ENCODE data around the gene MIPOL1. TPM values are rescaled to one million over a fixed set of nuclear protein-coding genes. Genes with fewer than 3 reads are reported as not detected.

MIPOL1 gene
- total and polyA plus RNA-seq, 2 of the 4 experiments (the other 2 are of a cell fraction), result 2.7 to 5.9 TPM

DNA sequence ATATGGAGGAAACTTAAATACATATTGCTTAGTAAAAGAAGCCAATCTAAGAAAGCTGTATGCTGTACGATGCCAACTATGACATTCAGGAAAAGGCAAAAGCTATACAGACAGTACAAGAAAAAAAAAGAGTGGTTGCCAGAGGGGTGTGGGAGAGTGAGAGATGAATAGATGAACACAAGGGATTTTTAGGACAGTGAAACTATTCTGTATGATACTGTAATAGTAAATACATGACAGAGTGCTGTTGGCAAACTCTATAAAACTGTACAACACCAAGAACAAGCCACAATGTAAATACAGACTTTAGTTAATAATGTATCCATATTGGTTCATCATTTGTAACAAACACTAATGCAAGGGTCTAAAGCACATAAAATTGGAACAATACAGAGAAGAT lies 10.9 kb upstream of the MIPOL1 start:
- Histone ChIP-seq H2BK15ac (ENCODE audit: low read depth, low read length) (no peak overlapping the region), H4K20me1 (ENCODE audit: insufficient read depth, low read length) (no peaks in the 10 kb centered on the region), H3K27me3 (ENCODE audit: control insufficient read depth, insufficient read depth, low read length) (no peaks in the 10 kb centered on the region), H2AK5ac (ENCODE audit: low read depth, low read length) (no peak overlapping the region), H2AK9ac (replicated peaks; ENCODE audit: low read depth, low read length, poor library complexity) (no peak overlapping the region), H4K5ac (ENCODE audit: low read depth, low read length) (no peak overlapping the region), H3K18ac (ENCODE audit: low read depth, low read length) (no peak overlapping the region), H3K9ac (ENCODE audit: low read depth, low read length) (no peak overlapping the region), H4K8ac (ENCODE audit: low read depth in 2 of 2, low read length in 2 of 2) (no peak overlapping the region), H3K79me1 (ENCODE audit: low read depth in 1 of 2, low read length in 2 of 2) (no peaks in the 10 kb centered on the region), H3K36me3 (ENCODE audit: control insufficient read depth, insufficient read depth, low read length) (no peaks in the 10 kb centered on the region), H4K91ac (ENCODE audit: insufficient read depth, low read depth, low read length) (no peak overlapping the region), H2BK5ac (ENCODE audit: low read depth, low read length, poor library complexity, severe bottlenecking) (no peak overlapping the region), H3K23ac (ENCODE audit: low read depth, low read length) (no peak overlapping the region), H3K4ac (ENCODE audit: low read depth, low read length) (no peak overlapping the region), H3K4me1 (ENCODE audit: control insufficient read depth, insufficient read depth, low read length) (no peaks in the 10 kb centered on the region), H3K4me2 (ENCODE audit: low read depth, low read length) (no peak overlapping the region), H3K27ac (ENCODE audit: insufficient read depth, low read length) (no peak overlapping the region), H3K14ac (replicated peaks; ENCODE audit: low read depth, low read length) (no peak overlapping the region), H3K9me1 (ENCODE audit: insufficient read depth, low read length) (no peaks in the 10 kb centered on the region), H2BK20ac (ENCODE audit: low read depth, low read length) (no peak overlapping the region), H3K4me3 (ENCODE audit: insufficient read depth, low read depth, low read length) (no peak overlapping the region), H2BK120ac (ENCODE audit: low read depth, low read length) (no peak overlapping the region), H2AFZ (replicated peaks; ENCODE audit: low read length, poor library complexity) (no peak overlapping the region), H3K9me3 (ENCODE audit: control insufficient read depth, insufficient read depth, low read length) (no peaks in the 10 kb centered on the region), H3K56ac (ENCODE audit: extremely low read depth, insufficient read depth, low read length) (no peak overlapping the region)
- dilution Hi-C loops (cut with HindIII; ENCODE audit: low sequenced_read_pairs, unreplicated experiment), result no loop called here
- BruUV-seq (replicated peaks), result no TSS peak
- TF ChIP-seq MAZ (IDR thresholded peaks at IDR 0.05; ENCODE audit: borderline replicate concordance, low read depth, low read length), result no peak
- TF ChIP-seq, protein P1, sequence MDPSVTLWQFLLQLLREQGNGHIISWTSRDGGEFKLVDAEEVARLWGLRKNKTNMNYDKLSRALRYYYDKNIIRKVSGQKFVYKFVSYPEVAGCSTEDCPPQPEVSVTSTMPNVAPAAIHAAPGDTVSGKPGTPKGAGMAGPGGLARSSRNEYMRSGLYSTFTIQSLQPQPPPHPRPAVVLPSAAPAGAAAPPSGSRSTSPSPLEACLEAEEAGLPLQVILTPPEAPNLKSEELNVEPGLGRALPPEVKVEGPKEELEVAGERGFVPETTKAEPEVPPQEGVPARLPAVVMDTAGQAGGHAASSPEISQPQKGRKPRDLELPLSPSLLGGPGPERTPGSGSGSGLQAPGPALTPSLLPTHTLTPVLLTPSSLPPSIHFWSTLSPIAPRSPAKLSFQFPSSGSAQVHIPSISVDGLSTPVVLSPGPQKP (IDR thresholded peaks at IDR 0.05; ENCODE audit: borderline replicate concordance, low read depth, low read length), result no peak
- TF ChIP-seq MXI1 (IDR thresholded peaks at IDR 0.05; ENCODE audit: borderline replicate concordance, low read depth, low read length), result no peak
- TF ChIP-seq FOS (IDR thresholded peaks at IDR 0.05; ENCODE audit: low read depth, low read length), result no peak
- TF ChIP-seq SMC3 (IDR thresholded peaks at IDR 0.05; ENCODE audit: low read depth, low read length), result no peak
- no peak for TF ChIP-seq RFX5 (IDR thresholded peaks at IDR 0.05; ENCODE audit: low read depth, low read length)
- TF ChIP-seq RCOR1 (IDR thresholded peaks at IDR 0.05; ENCODE audit: insufficient replicate concordance, low read length), result no peak
- no peak for TF ChIP-seq BHLHE40 (IDR thresholded peaks at IDR 0.05; ENCODE audit: low read depth, low read length)
- TF ChIP-seq, protein P2, sequence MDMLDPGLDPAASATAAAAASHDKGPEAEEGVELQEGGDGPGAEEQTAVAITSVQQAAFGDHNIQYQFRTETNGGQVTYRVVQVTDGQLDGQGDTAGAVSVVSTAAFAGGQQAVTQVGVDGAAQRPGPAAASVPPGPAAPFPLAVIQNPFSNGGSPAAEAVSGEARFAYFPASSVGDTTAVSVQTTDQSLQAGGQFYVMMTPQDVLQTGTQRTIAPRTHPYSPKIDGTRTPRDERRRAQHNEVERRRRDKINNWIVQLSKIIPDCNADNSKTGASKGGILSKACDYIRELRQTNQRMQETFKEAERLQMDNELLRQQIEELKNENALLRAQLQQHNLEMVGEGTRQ (IDR thresholded peaks at IDR 0.05; ENCODE audit: low read depth, low read length), result no peak
- no peak for TF ChIP-seq CHD1 (IDR thresholded peaks at IDR 0.05; ENCODE audit: low read depth, low read length)
- TF ChIP-seq, protein P3, sequence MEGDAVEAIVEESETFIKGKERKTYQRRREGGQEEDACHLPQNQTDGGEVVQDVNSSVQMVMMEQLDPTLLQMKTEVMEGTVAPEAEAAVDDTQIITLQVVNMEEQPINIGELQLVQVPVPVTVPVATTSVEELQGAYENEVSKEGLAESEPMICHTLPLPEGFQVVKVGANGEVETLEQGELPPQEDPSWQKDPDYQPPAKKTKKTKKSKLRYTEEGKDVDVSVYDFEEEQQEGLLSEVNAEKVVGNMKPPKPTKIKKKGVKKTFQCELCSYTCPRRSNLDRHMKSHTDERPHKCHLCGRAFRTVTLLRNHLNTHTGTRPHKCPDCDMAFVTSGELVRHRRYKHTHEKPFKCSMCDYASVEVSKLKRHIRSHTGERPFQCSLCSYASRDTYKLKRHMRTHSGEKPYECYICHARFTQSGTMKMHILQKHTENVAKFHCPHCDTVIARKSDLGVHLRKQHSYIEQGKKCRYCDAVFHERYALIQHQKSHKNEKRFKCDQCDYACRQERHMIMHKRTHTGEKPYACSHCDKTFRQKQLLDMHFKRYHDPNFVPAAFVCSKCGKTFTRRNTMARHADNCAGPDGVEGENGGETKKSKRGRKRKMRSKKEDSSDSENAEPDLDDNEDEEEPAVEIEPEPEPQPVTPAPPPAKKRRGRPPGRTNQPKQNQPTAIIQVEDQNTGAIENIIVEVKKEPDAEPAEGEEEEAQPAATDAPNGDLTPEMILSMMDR (conservative IDR thresholded peaks at IDR 0.05; ENCODE audit: low read depth, low read length), result no peak
- TF ChIP-seq NFE2L2 (IDR thresholded peaks at IDR 0.05; ENCODE audit: low read depth, low read length), result no peak
- no peak for TF ChIP-seq POLR2A (IDR thresholded peaks at IDR 0.05; ENCODE audit: low read depth, low read length)
- TF ChIP-seq RAD21 (IDR thresholded peaks at IDR 0.05; ENCODE audit: low read length), result no peak
- no peak for TF ChIP-seq CEBPB (IDR thresholded peaks at IDR 0.05; ENCODE audit: low read depth, low read length)
- no peak for TF ChIP-seq MAFK (IDR thresholded peaks at IDR 0.05; ENCODE audit: low read depth, low read length)
- intact Hi-C loops (cut with micrococcal nuclease), result no loop called here
- ChIA-PET CTCF (interaction anchor here (0.6 kb wide), 1 partner anchor 1705 kb away, joined by 3 read pairs; no protein-coding TSS in a partner anchor), POLR2A (ENCODE audit: unreplicated experiment) (no interaction called here)
- in situ Hi-C loops (cut with MboI; ENCODE audit: low sequenced_read_pairs), result no loop called here
- ATAC-seq (ENCODE audit: low read depth) (no peak), DNase-seq (no peak)
- WGBS, 2 experiments (ENCODE audit: extremely low coverage in 2 of 2, insufficient read length in 1 of 2), result 100% methylated on average over 1 of the region's 1 CpG; no CpG with 5 or more reads in 1 of the 2 experiments
